Adipocyte (in vitro differentiated cells): ENCODE results near the gene ARHGEF38.

ENCODE experiments used
- DNase-seq: peaks from one replicate; pipeline ENCODE4 v3.0.0-alpha.2; 2015; ENCODE audit warnings: low read depth
- H3K27me3 ChIP-seq: replicated peaks from 2 replicates; pipeline ENCODE4 v1.7.0; 2013; ENCODE audit warnings: mild to moderate bottlenecking, low read length, moderate library complexity; ENCODE audit not compliant: control insufficient read depth, insufficient read depth
- H3K36me3 ChIP-seq: 2 replicates; pipeline ENCODE4 v1.7.0; 2013; ENCODE audit warnings: low read length, mild to moderate bottlenecking, moderate library complexity; ENCODE audit not compliant: control insufficient read depth, insufficient read depth, severe bottlenecking
- H3K4me1 ChIP-seq: 2 replicates; pipeline ENCODE4 v1.7.0; 2013; ENCODE audit warnings: mild to moderate bottlenecking, low read length, moderate library complexity; ENCODE audit not compliant: control insufficient read depth, insufficient read depth
- H3K4me3 ChIP-seq: 2 replicates; pipeline ENCODE4 v1.7.0; 2013; ENCODE audit warnings: mild to moderate bottlenecking, low read length, moderate library complexity
- H3K9ac ChIP-seq: 2 replicates; pipeline ENCODE4 v1.7.0; 2013; ENCODE audit warnings: mild to moderate bottlenecking, low read length, moderate library complexity
- H3K9me3 ChIP-seq: 2 replicates; pipeline ENCODE4 v1.7.0; 2013; ENCODE audit warnings: mild to moderate bottlenecking, low read length, moderate library complexity; ENCODE audit not compliant: control insufficient read depth

ARHGEF38 gene

DNA sequence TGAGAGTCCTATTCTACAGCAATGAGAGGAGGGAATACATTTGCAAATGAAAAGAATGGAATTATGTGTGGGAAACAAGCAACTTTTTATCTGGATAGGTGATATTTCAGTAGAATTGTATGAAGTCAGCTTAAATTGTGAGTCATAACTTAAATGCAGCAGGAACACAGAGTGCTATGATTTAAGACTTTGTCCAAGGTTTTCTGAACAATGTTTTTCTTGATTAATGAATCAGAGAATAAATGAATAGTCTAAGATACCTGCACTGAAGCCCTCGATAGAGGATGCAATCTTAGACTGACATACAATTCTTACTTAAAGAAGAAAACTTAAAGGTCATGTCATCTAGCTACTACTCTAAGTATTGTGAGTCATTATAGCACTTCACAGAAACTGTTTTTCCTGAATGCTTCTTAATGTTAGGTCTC lies 8.0 kb downstream of the ARHGEF38 start:
- H3K9ac ChIP-seq: no peak overlapping the region
- H3K4me3 ChIP-seq: no peak overlapping the region
- DNase-seq: peak; percentile 7
- no peaks in the 10 kb centered on the region for H3K36me3 ChIP-seq
- no peaks in the 10 kb centered on the region for H3K4me1 ChIP-seq
- H3K9me3 ChIP-seq: no peaks in the 10 kb centered on the region
- H3K27me3 ChIP-seq: no peaks in the 10 kb centered on the region

GRCh38 chr4:105563352-105563751 lies 10.9 kb downstream of the ARHGEF38 start:
- Histone ChIP-seq H3K9me3 (no peaks in the 10 kb centered on the region), H3K4me3 (no peak overlapping the region), H3K27me3 (no peaks in the 10 kb centered on the region), H3K36me3 (no peaks in the 10 kb centered on the region), H3K4me1 (no peaks in the 10 kb centered on the region), H3K9ac (no peak overlapping the region)
- DNase-seq: no peak

DNA sequence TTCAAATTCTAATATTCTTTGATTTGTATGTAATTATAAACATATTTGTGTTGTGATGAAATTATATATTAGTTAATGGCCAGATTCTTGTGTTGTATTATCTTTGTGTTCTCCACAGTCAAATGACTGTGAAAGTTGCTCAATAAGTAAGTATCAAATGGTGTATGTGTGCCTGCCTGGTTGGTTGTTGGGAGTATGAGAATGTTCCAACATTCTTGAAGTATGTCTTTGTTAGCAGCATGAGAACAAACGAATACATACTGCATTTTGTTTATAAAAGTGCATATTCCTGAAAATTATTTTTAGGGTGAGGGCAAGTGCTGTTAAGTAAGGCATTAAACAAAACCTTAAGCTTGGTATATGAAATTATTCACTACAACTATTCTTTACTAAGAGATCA lies 16.2 kb downstream of the ARHGEF38 start:
- no peak overlapping the region for H3K9ac ChIP-seq
- H3K4me3 ChIP-seq: no peak overlapping the region
- no peaks in the 10 kb centered on the region for H3K36me3 ChIP-seq
- DNase-seq: peak; percentile 7
- H3K4me1 ChIP-seq: no peaks in the 10 kb centered on the region
- no peaks in the 10 kb centered on the region for H3K9me3 ChIP-seq
- H3K27me3 ChIP-seq: peaks cover 4% of the 10 kb centered on the region

GRCh38 chr4:105569057-105569865 lies 16.8 kb downstream of the ARHGEF38 start:
- H3K4me1 ChIP-seq: no peaks in the 10 kb centered on the region
- no peak overlapping the region for H3K4me3 ChIP-seq
- peak; percentile 3 for DNase-seq
- H3K9ac ChIP-seq: no peak overlapping the region
- H3K36me3 ChIP-seq: no peaks in the 10 kb centered on the region
- H3K27me3 ChIP-seq: peaks cover 4% of the 10 kb centered on the region
- H3K9me3 ChIP-seq: no peaks in the 10 kb centered on the region

DNA sequence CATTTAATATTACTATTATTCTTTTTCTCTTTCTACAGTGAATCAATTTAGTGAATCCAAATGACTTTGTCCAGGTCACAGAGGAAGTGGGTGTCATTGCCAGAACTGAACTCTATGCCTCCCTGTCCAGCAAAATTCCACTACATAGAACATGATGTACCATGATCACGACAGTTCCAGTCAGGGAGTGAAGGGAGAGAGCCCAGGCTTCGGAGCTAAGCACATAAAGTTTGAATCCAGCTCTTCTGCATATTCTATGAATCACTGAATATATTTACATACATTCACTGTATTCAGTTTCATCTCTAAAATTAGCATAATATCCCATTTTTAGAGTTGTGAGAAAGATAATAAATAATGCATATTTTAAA lies 17.4 kb downstream of the ARHGEF38 start:
- no peaks in the 10 kb centered on the region for H3K4me1 ChIP-seq
- no peak overlapping the region for H3K9ac ChIP-seq
- H3K4me3 ChIP-seq: no peak overlapping the region
- no peaks in the 10 kb centered on the region for H3K9me3 ChIP-seq
- peaks cover 4% of the 10 kb centered on the region for H3K27me3 ChIP-seq
- H3K36me3 ChIP-seq: no peaks in the 10 kb centered on the region
- no peak for DNase-seq

DNA sequence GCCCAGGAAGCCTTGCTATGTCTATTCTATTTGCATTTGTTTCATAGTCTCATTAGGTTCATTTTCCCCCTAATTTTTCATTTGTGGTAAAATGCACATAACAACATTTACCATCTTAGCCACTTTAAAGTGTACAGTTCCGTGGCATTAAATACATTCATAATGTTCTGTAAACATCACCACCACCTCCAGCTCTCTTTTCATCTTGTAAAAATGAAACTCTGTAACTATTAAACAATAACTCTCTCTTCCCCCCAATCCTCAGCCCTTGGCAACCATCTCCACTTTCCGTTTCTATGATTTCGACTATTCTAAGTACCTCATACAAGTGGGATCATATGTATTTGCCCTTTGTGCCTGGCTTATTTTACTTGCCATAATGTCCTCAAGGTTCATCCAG lies 19.9 kb downstream of the ARHGEF38 start:
- DNase-seq: no peak
- H3K27me3 ChIP-seq: peaks cover 4% of the 10 kb centered on the region
- no peaks in the 10 kb centered on the region for H3K4me1 ChIP-seq
- H3K36me3 ChIP-seq: no peaks in the 10 kb centered on the region
- H3K9ac ChIP-seq: no peak overlapping the region
- no peaks in the 10 kb centered on the region for H3K9me3 ChIP-seq
- H3K4me3 ChIP-seq: no peak overlapping the region

DNA sequence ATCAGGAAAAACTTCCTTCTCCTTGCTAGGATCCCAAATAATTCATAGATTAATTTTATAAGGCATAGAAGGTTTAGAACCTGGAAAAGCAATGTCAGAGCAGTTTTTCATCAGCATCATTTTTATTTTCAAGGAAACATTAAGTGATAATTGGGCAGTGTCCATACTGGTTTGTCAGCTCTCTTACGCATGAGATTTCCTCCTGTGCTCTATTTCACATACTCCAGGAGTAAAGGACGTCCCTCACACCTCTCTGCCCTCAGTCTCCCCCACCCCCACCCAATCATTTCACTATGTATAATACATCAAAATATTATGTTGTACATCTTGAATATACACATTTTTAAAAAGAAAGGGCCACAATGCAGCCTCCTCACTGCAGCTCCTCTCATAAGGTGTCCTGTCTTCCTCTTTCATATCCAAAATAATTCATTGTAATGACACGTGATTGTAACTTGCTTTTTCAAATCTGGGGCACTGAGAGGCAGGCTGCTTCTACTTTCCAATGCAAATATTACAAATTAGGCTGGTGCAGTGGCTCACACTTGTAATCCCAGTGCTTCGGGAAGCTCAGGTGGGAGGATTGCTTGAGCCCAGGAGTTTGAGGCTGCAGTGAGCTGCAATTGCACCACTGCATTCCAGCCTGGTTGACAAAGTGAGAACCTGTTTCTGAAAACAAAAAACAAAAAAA lies 34.4 kb downstream of the ARHGEF38 start:
- Histone ChIP-seq H3K4me1 (no peaks in the 10 kb centered on the region), H3K9ac (no peak overlapping the region), H3K36me3 (no peaks in the 10 kb centered on the region), H3K27me3 (no peaks in the 10 kb centered on the region), H3K9me3 (no peaks in the 10 kb centered on the region), H3K4me3 (no peak overlapping the region)
- no peak for DNase-seq

GRCh38 chr4:105587841-105588240 lies 35.4 kb downstream of the ARHGEF38 start:
- H3K9me3 ChIP-seq: no peaks in the 10 kb centered on the region
- DNase-seq: no peak
- no peak overlapping the region for H3K4me3 ChIP-seq
- no peaks in the 10 kb centered on the region for H3K27me3 ChIP-seq
- no peaks in the 10 kb centered on the region for H3K36me3 ChIP-seq
- no peak overlapping the region for H3K9ac ChIP-seq
- no peaks in the 10 kb centered on the region for H3K4me1 ChIP-seq

- H3K4me1 ChIP-seq: no peaks in the 10 kb centered on the region
- H3K9ac ChIP-seq: no peak overlapping the region
- DNase-seq: no peak
- H3K36me3 ChIP-seq: no peaks in the 10 kb centered on the region
- no peaks in the 10 kb centered on the region for H3K9me3 ChIP-seq
- H3K4me3 ChIP-seq: no peak overlapping the region
- H3K27me3 ChIP-seq: no peaks in the 10 kb centered on the region
Measured at GRCh38 chr4:105588252-105588651, 35.8 kb downstream of the ARHGEF38 start.

- H3K4me3 ChIP-seq: no peak overlapping the region
- peaks cover 3% of the 10 kb centered on the region for H3K27me3 ChIP-seq
- no peak for DNase-seq
- no peak overlapping the region for H3K9ac ChIP-seq
- H3K36me3 ChIP-seq: no peaks in the 10 kb centered on the region
- no peaks in the 10 kb centered on the region for H3K9me3 ChIP-seq
- no peaks in the 10 kb centered on the region for H3K4me1 ChIP-seq
Measured at GRCh38 chr4:105591573-105591972, 39.2 kb downstream of the ARHGEF38 start.

DNA sequence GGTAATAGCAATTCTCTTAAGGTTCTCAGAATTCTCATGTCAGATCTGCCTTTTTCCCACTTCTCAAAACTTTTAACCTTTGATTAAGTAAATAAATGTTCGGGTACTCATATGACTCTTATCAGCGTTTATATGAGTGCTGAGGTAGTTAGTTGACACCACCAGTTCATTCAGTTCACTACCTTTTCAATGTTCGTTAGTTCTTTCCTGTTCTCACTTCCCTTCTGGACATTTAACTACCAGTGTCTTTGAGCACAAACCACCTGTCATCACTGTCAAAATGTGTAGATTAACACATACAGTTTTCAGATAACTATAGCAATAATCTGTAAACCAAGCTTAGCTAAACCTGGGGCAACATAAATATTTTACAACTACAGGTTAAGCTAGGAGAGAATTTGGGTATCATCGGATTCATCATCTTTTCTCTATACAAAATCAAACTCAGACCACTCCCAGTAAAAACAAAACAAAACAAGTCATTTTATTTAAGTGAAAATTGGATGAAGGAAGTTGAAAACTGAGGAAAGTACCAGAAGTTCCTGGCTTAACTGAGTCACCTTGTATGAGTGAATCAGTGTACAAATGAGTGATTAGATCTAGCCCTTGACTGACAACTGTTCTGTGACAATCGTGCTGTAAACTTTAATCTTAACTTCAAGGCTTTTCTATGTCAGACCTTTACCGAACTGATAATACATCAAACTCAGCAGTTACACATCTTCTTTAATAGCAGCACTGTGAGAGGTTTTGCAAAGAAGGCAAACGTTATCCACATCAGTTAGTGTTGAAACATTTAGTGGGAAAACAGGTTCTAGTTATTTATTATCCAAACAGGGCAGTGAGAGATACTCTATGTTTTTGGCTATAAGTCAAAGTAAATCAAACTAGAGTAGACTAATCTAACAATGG lies 41.9 kb downstream of the ARHGEF38 start:
- Histone ChIP-seq H3K9ac (no peak overlapping the region), H3K9me3 (no peaks in the 10 kb centered on the region), H3K36me3 (no peaks in the 10 kb centered on the region), H3K4me3 (no peak overlapping the region), H3K27me3 (peaks cover 7% of the 10 kb centered on the region), H3K4me1 (no peaks in the 10 kb centered on the region)
- DNase-seq: no peak
